Heart left ventricle (tissue), 16 donors: ENCODE results near the gene SCAMP3. TPM values are rescaled to one million over a fixed set of nuclear protein-coding genes. Genes with fewer than 3 reads are reported as not detected.
A peak's percentile ranks its signal among the peaks of the same experiment; 100 is the strongest.
"Not testable (repeated sequence)": the region's sequence is repeated elsewhere in the genome, so short reads cannot be mapped to it uniquely, and the experiment has no call there.

Experiments
- ATAC-seq, 4 donors: fragments of 200-7000 bp; cut with Tn5 transposase; one replicate each; pipeline ENCODE4 v1.9.1; 2020 to 2022; ENCODE audit warnings: moderate library complexity in 4 of 4, mild to moderate bottlenecking in 3 of 4, moderate number of reproducible peaks in 1 of 4
- DNase-seq, 5 donors: peaks; one replicate each; pipeline ENCODE4 v3.0.0-alpha.2; 2020
- H3K27ac ChIP-seq, 12 donors: fragments of 200-600 bp; sonication (generic) in 4 of 12; one replicate each; pipeline versions ENCODE4 v1.5.0 to v1.8.0; 2016 to 2022; ENCODE audit warnings: mild to moderate bottlenecking in 2 of 12
- H3K27me3 ChIP-seq, 9 donors: fragments of 200-600 bp; sonication (generic) in 2 of 9; one replicate each; pipeline versions ENCODE4 v1.5.1 to v1.8.0; 2016 to 2022; ENCODE audit warnings: mild to moderate bottlenecking in 3 of 9
- H3K36me3 ChIP-seq, 9 donors: fragments of 200-600 bp; sonication (generic) in 2 of 9; one replicate each; pipeline versions ENCODE4 v1.5.0 to v1.8.0; 2018 to 2022; ENCODE audit warnings: mild to moderate bottlenecking in 2 of 9
- H3K4me1 ChIP-seq, 12 donors: fragments of 200-600 bp; sonication (generic) in 4 of 12; one replicate each; pipeline versions ENCODE4 v1.5.0 to v1.8.0; 2016 to 2022; ENCODE audit warnings: mild to moderate bottlenecking in 3 of 12
- H3K4me3 ChIP-seq, 12 donors: fragments of 200-600 bp; sonication (generic) in 4 of 12; one replicate each; pipeline versions ENCODE4 v1.5.0 to v1.8.0; 2017 to 2022; ENCODE audit warnings: mild to moderate bottlenecking in 9 of 12, moderate library complexity in 4 of 12
- H3K9me3 ChIP-seq, 12 donors: fragments of 200-600 bp; sonication (generic) in 4 of 12; one replicate each; pipeline versions ENCODE4 v1.5.0 to v1.8.0; 2016 to 2022; ENCODE audit warnings: mild to moderate bottlenecking in 1 of 12
- POLR2A ChIP-seq, 2 donors: fragments of 450-650 bp; IDR thresholded peaks; one replicate each; pipeline ENCODE4 v1.6.1; 2017; ENCODE audit warnings: antibody characterized with exemption in 2 of 2, mild to moderate bottlenecking in 2 of 2, moderate library complexity in 2 of 2
- WGBS, 4 donors: extraction: QIAGEN DNeasy Blood & Tissue Kit in 2 of 4; methylation state at CpG; one replicate each; pipeline versions ENCODE4 v1.1.5 to v1.1.7; 2013 to 2018; 5-methylcytosine and 5-hydroxymethylcytosine counted together
- intact Hi-C, 10 donors: fragments of 100-400 bp; cut with DNase I; formaldehyde crosslinking; loops; one replicate each; pipeline versions ENCODE4 v1.11.1 to v1.14.2; 2022
- polyA plus RNA-seq, 2 donors: library from polyadenylated mRNA; stranded (reverse); fragments of 200-250 nt; gene quantifications; one replicate each; pipeline ENCODE4 v1.2.3, GENCODE V29; 2013
- total RNA-seq, 9 donors: library from RNA; depleted of rRNA in 2 of 9; stranded (reverse); fragments of >200 nt in 2 of 9; fragmentation: NEBNext Ultra II Directional in 3 of 9; extraction: Animal tissue kit (Norgen Biotek cat#: 25700) in 3 of 9; gene quantifications; one replicate each; pipeline versions ENCODE4 v1.1.0 to v1.2.4, GENCODE V29; 2016 to 2023
- TF ChIP-seq, protein P1 (sequence below), 12 donors: fragments of 200-600 bp; sonication (generic) in 4 of 12; IDR thresholded peaks; one replicate each; pipeline versions ENCODE4 v1.5.0 to v1.8.0; 2018 to 2022; ENCODE audit warnings: antibody characterized with exemption in 12 of 12, mild to moderate bottlenecking in 5 of 12
- donor health status: ischemic (EF 13 %, LVEDD 7.1; RV severe dilation, severe dysfunction).
- donor health status: healthy with polysubstance abuse.
- donor health status: DM: no; HTN: yes; CAD: no.
- donor health status: DM: no; HTN: no; CAD: no.
- donor health status: ischemic (EF 25% LVEDD 6.9; RV normal size, moderate dysfunction).
- donor health status: ischemic (EF 25% LVEDD 5.7; RV mildly dilated, moderate dysfunction).
- donor health status: healthy.
- donor health status: DM: yes; HTN: yes; CAD: no.
- donor health status: ischemic (EF 35%, LVEDD 5.7; RV mildly dilated, moderate dysfunction).
- donor health status: nonischemic (EF 11% LVEDD 7.7; RV severe dilation, severe dysfunction).
- donor health status: DM: yes; HTN: yes; CAD: no.
- donor health status: PGD.
- donor health status: ischemic (EF 29% LVEDD 5.4; RV normal size, mild dysfunction).
- donor health status: nonischemic (EF 23%, LVEDD 6.1; RV moderate dilation, normal function).

SCAMP3 gene
- total and polyA plus RNA-seq, 11 donors, result 51.2 to 123 (median 65.8) TPM

DNA sequence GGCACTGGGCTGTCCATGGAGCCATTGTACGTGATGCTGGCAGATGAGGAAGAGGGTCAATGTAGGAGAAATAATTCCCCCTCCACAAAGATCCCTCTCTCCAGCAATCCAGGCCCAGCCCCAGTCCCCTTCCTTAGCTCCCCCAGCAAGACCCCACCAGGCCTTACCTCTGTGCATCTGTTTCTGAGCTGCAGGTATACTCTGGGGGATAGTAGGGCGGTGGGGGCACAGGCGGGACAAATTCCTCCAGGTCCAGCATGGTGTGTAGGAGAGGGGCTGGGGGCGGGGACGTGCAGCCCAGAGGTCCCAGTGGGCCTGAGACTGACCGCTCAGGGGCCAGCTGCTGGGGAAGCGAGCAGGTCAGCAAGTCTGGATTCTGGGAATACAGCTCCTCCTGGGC lies 10.6 kb downstream of the SCAMP3 start:
- H3K4me3 ChIP-seq, result no peak overlapping the region
- ATAC-seq (no peak), DNase-seq (no peak)
- 73 to 86% (median 78%) methylated on average over 7 of the region's 7 CpGs for WGBS, 4 donors
- no peaks in the 10 kb centered on the region for H3K9me3 ChIP-seq
- peaks cover 0 to 18% (median 12%) of the 10 kb centered on the region in 9 donors for H3K36me3 ChIP-seq
- H3K4me1 ChIP-seq, result peaks cover 7 to 43% (median 33%) of the 10 kb centered on the region in 12 donors
- intact Hi-C loops, result loop anchor here (2.0 to 10.0 kb wide), 8 partner anchors 56 to 341 kb away; partner anchors contain the start of genes RUSC1 (in 3 of the 10) and FDPS (in 1 of the 10)
- H3K27ac ChIP-seq, result peak overlapping the region in 2 of 12 donors; percentile 46 to 53
- TF ChIP-seq, protein P1, sequence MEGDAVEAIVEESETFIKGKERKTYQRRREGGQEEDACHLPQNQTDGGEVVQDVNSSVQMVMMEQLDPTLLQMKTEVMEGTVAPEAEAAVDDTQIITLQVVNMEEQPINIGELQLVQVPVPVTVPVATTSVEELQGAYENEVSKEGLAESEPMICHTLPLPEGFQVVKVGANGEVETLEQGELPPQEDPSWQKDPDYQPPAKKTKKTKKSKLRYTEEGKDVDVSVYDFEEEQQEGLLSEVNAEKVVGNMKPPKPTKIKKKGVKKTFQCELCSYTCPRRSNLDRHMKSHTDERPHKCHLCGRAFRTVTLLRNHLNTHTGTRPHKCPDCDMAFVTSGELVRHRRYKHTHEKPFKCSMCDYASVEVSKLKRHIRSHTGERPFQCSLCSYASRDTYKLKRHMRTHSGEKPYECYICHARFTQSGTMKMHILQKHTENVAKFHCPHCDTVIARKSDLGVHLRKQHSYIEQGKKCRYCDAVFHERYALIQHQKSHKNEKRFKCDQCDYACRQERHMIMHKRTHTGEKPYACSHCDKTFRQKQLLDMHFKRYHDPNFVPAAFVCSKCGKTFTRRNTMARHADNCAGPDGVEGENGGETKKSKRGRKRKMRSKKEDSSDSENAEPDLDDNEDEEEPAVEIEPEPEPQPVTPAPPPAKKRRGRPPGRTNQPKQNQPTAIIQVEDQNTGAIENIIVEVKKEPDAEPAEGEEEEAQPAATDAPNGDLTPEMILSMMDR (IDR thresholded peaks at IDR 0.05), result no peak
- TF ChIP-seq POLR2A (IDR thresholded peaks at IDR 0.05), result no peak
- no peaks in the 10 kb centered on the region for H3K27me3 ChIP-seq

DNA sequence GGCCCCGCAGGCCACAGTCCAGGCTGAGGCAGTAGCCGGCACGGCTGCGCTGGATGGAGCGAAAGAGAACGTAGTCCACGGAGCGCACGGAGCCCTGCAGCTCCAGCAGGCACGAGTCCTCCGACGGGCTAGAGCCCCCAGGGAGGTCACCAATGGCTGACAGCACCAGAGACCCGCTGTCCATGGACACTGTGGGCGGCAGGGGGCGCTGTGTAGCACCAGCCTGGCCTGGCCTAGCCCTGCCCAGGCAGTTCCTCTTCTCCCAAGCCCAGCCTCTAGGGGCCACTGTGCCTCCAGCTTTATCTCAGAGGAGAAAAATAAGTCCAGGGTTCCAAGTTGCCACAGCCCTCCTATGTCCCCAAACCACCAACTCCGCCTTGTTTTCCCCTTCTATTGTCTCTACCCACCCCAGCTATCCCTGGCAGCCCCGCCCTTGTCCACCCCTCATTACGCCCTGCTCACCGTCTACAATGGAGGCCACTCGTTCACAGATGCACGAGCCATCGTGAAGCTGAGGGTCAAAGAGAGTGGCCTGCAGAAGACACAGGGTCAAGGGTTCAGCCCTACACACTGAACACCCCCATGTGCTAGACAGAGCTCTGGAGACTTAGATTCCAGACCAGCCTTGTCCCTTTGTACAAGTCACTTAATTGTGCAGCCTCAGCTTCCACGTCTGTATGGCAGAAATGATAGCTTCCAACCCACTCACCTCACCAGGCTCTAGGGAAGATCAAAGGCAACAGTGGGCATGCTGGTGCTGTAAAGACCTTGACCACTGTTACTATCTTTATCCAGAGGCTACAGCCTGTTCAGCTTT lies 11.3 kb downstream of the SCAMP3 start:
- WGBS, 4 donors, result 16 to 25% (median 20%) methylated on average over 14 to 23 of the region's 23 CpGs
- peak overlapping the region in 8 of 12 donors; percentile 29 to 57 (median 46) for H3K27ac ChIP-seq
- intact Hi-C loops, result loop anchor here (1.0 to 10.0 kb wide), 10 partner anchors 56 to 342 kb away; partner anchors contain the start of genes RUSC1 (in 3 of the 10) and FDPS (in 1 of the 10)
- ATAC-seq (peak; percentile 79 to 85 (median 84)), DNase-seq (peak; percentile 92 to 96 (median 93))
- TF ChIP-seq, protein P1 (IDR thresholded peaks at IDR 0.05), result peak; percentile 99 to 100 (median 100)
- TF ChIP-seq POLR2A (IDR thresholded peaks at IDR 0.05), result no peak
- H3K36me3 ChIP-seq, result peaks cover 0 to 20% (median 12%) of the 10 kb centered on the region in 9 donors
- H3K4me3 ChIP-seq, result peak overlapping the region in 9 of 12 donors; percentile 17 to 60 (median 36)
- H3K4me1 ChIP-seq, result peaks cover 7 to 38% (median 27%) of the 10 kb centered on the region in 12 donors
- no peaks in the 10 kb centered on the region for H3K9me3 ChIP-seq
- H3K27me3 ChIP-seq, result no peaks in the 10 kb centered on the region

GRCh38 chr1:155250246-155250632 lies 11.9 kb downstream of the SCAMP3 start:
- DNase-seq, result peak in 1 of 5 donors; percentile 37
- ATAC-seq, result no peak
- no peaks in the 10 kb centered on the region for H3K9me3 ChIP-seq
- H3K27ac ChIP-seq, result peak overlapping the region in 7 of 12 donors; percentile 36 to 57 (median 46)
- peaks cover 0 to 20% (median 12%) of the 10 kb centered on the region in 9 donors for H3K36me3 ChIP-seq
- H3K27me3 ChIP-seq, result no peaks in the 10 kb centered on the region
- H3K4me3 ChIP-seq, result peak overlapping the region in 9 of 12 donors; percentile 17 to 60 (median 36)
- TF ChIP-seq POLR2A (IDR thresholded peaks at IDR 0.05), result no peak
- 12 to 60% (median 29%) methylated on average over 1 to 28 of the region's 28 CpGs for WGBS, 4 donors
- peaks cover 5 to 37% (median 25%) of the 10 kb centered on the region in 12 donors for H3K4me1 ChIP-seq
- intact Hi-C loops, result loop anchor here (1.0 to 10.0 kb wide), 10 partner anchors 57 to 343 kb away; partner anchors contain the start of genes RUSC1 (in 3 of the 10) and FDPS (in 1 of the 10)

DNA sequence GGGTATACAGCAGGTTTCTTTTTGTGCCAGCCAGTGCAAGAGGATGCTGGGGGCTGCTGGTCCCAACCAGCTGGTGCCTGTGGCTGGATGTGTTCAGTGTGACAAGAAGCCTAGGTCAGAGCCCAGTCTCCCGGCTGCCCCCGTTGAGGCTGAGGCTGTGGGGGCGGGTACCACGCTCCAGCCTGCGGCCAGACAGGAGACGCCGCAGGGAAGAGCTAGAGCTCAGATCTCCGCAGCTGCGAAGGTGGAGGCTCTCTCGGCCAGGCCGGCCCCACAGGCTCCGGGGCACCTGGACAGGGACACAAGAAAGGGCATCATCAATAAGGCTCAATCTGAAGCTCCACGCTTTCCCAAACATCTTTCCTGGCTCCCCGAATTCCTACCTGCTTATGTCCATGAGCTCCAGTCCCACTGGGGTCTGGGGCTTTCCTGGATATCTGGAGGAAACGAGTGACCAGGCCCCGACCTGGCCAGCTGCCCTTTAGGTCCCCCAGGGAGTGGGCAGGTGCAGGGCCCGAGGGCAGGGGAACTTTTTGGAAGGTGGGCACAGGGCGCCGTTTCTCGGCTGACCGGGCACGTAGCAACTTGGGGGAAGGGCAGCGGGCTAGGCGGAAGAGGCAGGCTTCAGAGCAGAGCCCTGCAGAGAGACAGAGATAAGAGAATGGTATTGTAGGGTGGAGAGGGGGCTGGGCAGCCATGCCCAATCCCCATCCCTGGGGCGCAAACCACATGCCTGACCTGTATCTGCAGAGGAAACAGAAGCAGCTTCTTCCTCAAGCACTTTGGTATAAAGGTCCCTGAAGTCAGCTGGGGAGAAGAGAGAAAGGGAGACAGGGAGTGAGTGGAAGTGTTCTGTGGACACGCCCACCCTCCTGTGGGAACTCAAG lies 14.2 kb downstream of the SCAMP3 start:
- Histone ChIP-seq H3K27ac (no peak overlapping the region), H3K9me3 (no peaks in the 10 kb centered on the region), H3K27me3 (peaks cover 0 to 4% (median 0%) of the 10 kb centered on the region in 9 donors), H3K4me1 (peaks cover 3 to 35% (median 27%) of the 10 kb centered on the region in 12 donors), H3K4me3 (no peak overlapping the region), H3K36me3 (peaks cover 0 to 20% (median 12%) of the 10 kb centered on the region in 9 donors)
- 82 to 87% (median 84%) methylated on average over 22 to 26 of the region's 26 CpGs for WGBS, 4 donors
- DNase-seq (no peak), ATAC-seq (no peak)
- TF ChIP-seq POLR2A (IDR thresholded peaks at IDR 0.05), result no peak
- TF ChIP-seq, protein P1 (IDR thresholded peaks at IDR 0.05), result no peak
- intact Hi-C loops, result no loop called here

GRCh38 chr1:155246796-155247195 lies 15.4 kb downstream of the SCAMP3 start:
- intact Hi-C loops, result loop anchor here in 1 of 10 donors (1.0 kb wide), 1 partner anchor 77 kb away; no protein-coding TSS in a partner anchor
- not testable (repeated sequence) for ATAC-seq, H3K4me3 ChIP-seq, H3K27ac ChIP-seq, H3K27me3 ChIP-seq, H3K9me3 ChIP-seq, DNase-seq
- WGBS, 4 donors, result 95 to 100% (median 98%) methylated on average over 3 of the region's 3 CpGs
- Histone ChIP-seq H3K36me3 (peaks cover 0 to 20% (median 12%) of the 10 kb centered on the region in 9 donors), H3K4me1 (peaks cover 3 to 44% (median 29%) of the 10 kb centered on the region in 12 donors)
